Nephron (organoid): ENCODE data around the gene GPX3.

Source experiments
- H3K27ac Mint-ChIP-seq, 3 experiments: 2 replicates each; pipeline ENCODE4 v1.8.0; 2020; ENCODE audit warnings: mixed read lengths in 3 of 3, mild to moderate bottlenecking in 2 of 3, moderate library complexity in 1 of 3
- H3K27me3 Mint-ChIP-seq: 2 replicates; pipeline ENCODE4 v1.8.0; 2021; ENCODE audit warnings: low read depth, mild to moderate bottlenecking, moderate library complexity, mixed read lengths
- H3K36me3 Mint-ChIP-seq: 2 replicates; pipeline ENCODE4 v1.8.0; 2020; ENCODE audit warnings: low read depth, mixed read lengths
- H3K4me1 Mint-ChIP-seq: 2 replicates; pipeline ENCODE4 v1.8.0; 2020; ENCODE audit warnings: mixed read lengths
- H3K4me3 Mint-ChIP-seq, 3 experiments: 2 replicates each; pipeline ENCODE4 v1.8.0; 2020; ENCODE audit warnings: mild to moderate bottlenecking in 3 of 3, mixed read lengths in 3 of 3, moderate library complexity in 2 of 3
- H3K9me3 Mint-ChIP-seq: 2 replicates; pipeline ENCODE4 v1.8.0; 2020; ENCODE audit warnings: mixed read lengths
- CTCF ChIP-seq, 3 experiments: fragments of 200-600 bp; sonication (generic); IDR thresholded peaks; one replicate each; pipeline ENCODE4 v1.5.0; 2021; ENCODE audit warnings: antibody characterized with exemption in 3 of 3; ENCODE audit not compliant: unreplicated experiment in 3 of 3

The GPX3 gene

GRCh38 chr5:151026088-151026487 lies 5.7 kb downstream of the GPX3 start:
- no peaks in the 10 kb centered on the region for H3K9me3 Mint-ChIP-seq
- H3K4me3 Mint-ChIP-seq: no peak overlapping the region
- TF ChIP-seq CTCF (IDR thresholded peaks at IDR 0.05; ENCODE audit: unreplicated experiment in 3 of 3): no peak
- no peaks in the 10 kb centered on the region for H3K27me3 Mint-ChIP-seq
- H3K27ac Mint-ChIP-seq: no peak overlapping the region
- H3K4me1 Mint-ChIP-seq: peaks cover 6% of the 10 kb centered on the region
- peaks cover 32% of the 10 kb centered on the region for H3K36me3 Mint-ChIP-seq

GRCh38 chr5:151026679-151027078 lies 6.3 kb downstream of the GPX3 start:
- Mint-ChIP-seq H3K4me3 (no peak overlapping the region), H3K36me3 (peaks cover 38% of the 10 kb centered on the region)

GRCh38 chr5:151027961-151028479 lies 7.6 kb downstream of the GPX3 start:
- peaks cover 50% of the 10 kb centered on the region for H3K36me3 Mint-ChIP-seq
- no peaks in the 10 kb centered on the region for H3K9me3 Mint-ChIP-seq
- TF ChIP-seq CTCF (IDR thresholded peaks at IDR 0.05; ENCODE audit: unreplicated experiment in 3 of 3): no peak
- no peaks in the 10 kb centered on the region for H3K27me3 Mint-ChIP-seq
- no peak overlapping the region for H3K4me3 Mint-ChIP-seq
- H3K27ac Mint-ChIP-seq: no peak overlapping the region
- H3K4me1 Mint-ChIP-seq: no peaks in the 10 kb centered on the region

More at GRCh38 chr5:151026679-151027078, 6.3 kb downstream of the GPX3 start:
- H3K27me3 Mint-ChIP-seq: no peaks in the 10 kb centered on the region
- peaks cover 4% of the 10 kb centered on the region for H3K4me1 Mint-ChIP-seq
- H3K27ac Mint-ChIP-seq: no peak overlapping the region
- TF ChIP-seq CTCF (IDR thresholded peaks at IDR 0.05; ENCODE audit: unreplicated experiment in 3 of 3): no peak
- H3K9me3 Mint-ChIP-seq: no peaks in the 10 kb centered on the region

- no peak for TF ChIP-seq CTCF (IDR thresholded peaks at IDR 0.05; ENCODE audit: unreplicated experiment in 3 of 3)
- Mint-ChIP-seq H3K4me3 (no peak overlapping the region), H3K9me3 (no peaks in the 10 kb centered on the region), H3K4me1 (no peaks in the 10 kb centered on the region), H3K27me3 (no peaks in the 10 kb centered on the region), H3K27ac (no peak overlapping the region), H3K36me3 (peaks cover 50% of the 10 kb centered on the region)
Observed at GRCh38 chr5:151028717-151029116, 8.3 kb downstream of the GPX3 start.

- no peaks in the 10 kb centered on the region for H3K27me3 Mint-ChIP-seq
- no peak for TF ChIP-seq CTCF (IDR thresholded peaks at IDR 0.05; ENCODE audit: unreplicated experiment in 3 of 3)
- no peak overlapping the region for H3K4me3 Mint-ChIP-seq
- no peak overlapping the region for H3K27ac Mint-ChIP-seq
- peaks cover 57% of the 10 kb centered on the region for H3K36me3 Mint-ChIP-seq
- H3K4me1 Mint-ChIP-seq: no peaks in the 10 kb centered on the region
- H3K9me3 Mint-ChIP-seq: no peaks in the 10 kb centered on the region
Observed at GRCh38 chr5:151029179-151030055, 9.0 kb downstream of the GPX3 start.

- no peak for TF ChIP-seq CTCF (IDR thresholded peaks at IDR 0.05; ENCODE audit: unreplicated experiment in 3 of 3)
- H3K4me1 Mint-ChIP-seq: no peaks in the 10 kb centered on the region
- peaks cover 59% of the 10 kb centered on the region for H3K36me3 Mint-ChIP-seq
- no peaks in the 10 kb centered on the region for H3K27me3 Mint-ChIP-seq
- H3K4me3 Mint-ChIP-seq: no peak overlapping the region
- H3K9me3 Mint-ChIP-seq: no peaks in the 10 kb centered on the region
- no peak overlapping the region for H3K27ac Mint-ChIP-seq
Observed at GRCh38 chr5:151030056-151030336, 9.6 kb downstream of the GPX3 start.
